AG04449 (cell line): ENCODE measurements around the gene BLOC1S4.

Experiments
- CTCF ChIA-PET: fragments of 350-600 bp; formaldehyde crosslinking; extraction: SDS; loops from one replicate; lab custom pipeline; 2021; ENCODE audit warnings: antibody characterized with exemption; lab: Yijun Ruan, JAX
- POLR2A ChIA-PET: fragments of 400-600, 350-600 bp; formaldehyde crosslinking; extraction: SDS; loops from one replicate; lab custom pipeline; 2020; ENCODE audit warnings: antibody characterized with exemption, inconsistent platforms; lab: Yijun Ruan, JAX
- DNase-seq: peaks from one replicate; pipeline ENCODE4 v3.0.0-alpha.2; 2010; ENCODE audit warnings: low read depth, low spot score
- H3K4me3 ChIP-seq: 2 replicates; pipeline ENCODE4 v1.5.1; 2011; ENCODE audit warnings: low read depth, mild to moderate bottlenecking, control low read depth, low read length
- CTCF ChIP-seq: IDR thresholded peaks from one replicate; pipeline ENCODE4 v1.5.1; 2011; ENCODE audit warnings: mild to moderate bottlenecking, moderate library complexity, low read length, control low read depth, inconsistent platforms; ENCODE audit not compliant: insufficient read depth; ENCODE audit errors: missing control alignments

BLOC1S4 gene

GRCh38 chr4:6689506-6689960 lies 26.4 kb upstream of the BLOC1S4 start:
- TF ChIP-seq CTCF = no peak
- H3K4me3 ChIP-seq = no peak overlapping the region
- POLR2A ChIA-PET = interaction anchor here (0.6 to 1.0 kb wide), 2 partner anchors 15 to 47 kb away, joined by 3 read pairs; a partner anchor contains a TSS
- DNase-seq = no peak
- CTCF ChIA-PET = interaction anchor here (1.2 to 1.3 kb wide), 3 partner anchors 14 to 20 kb away, joined by 3 to 4 read pairs (median 3); partner anchors contain the start of gene MRFAP1L1

GRCh38 chr4:6692379-6692778 lies 23.6 kb upstream of the BLOC1S4 start:
- H3K4me3 ChIP-seq = no peak overlapping the region
- DNase-seq = no peak
- ChIA-PET CTCF (interaction anchor here (1.1 kb wide), 1 partner anchor 12 kb away, joined by 3 read pairs; no protein-coding TSS in a partner anchor), POLR2A (interaction anchor here (0.5 to 1.6 kb wide), 2 partner anchors 17 to 19 kb away, joined by 3 to 4 read pairs; partner anchors contain the start of gene MRFAP1L1)
- TF ChIP-seq CTCF = no peak

GRCh38 chr4:6692806-6693205 lies 23.2 kb upstream of the BLOC1S4 start:
- ChIA-PET CTCF (interaction anchor here (1.1 kb wide), 1 partner anchor 12 kb away, joined by 3 read pairs; no protein-coding TSS in a partner anchor), POLR2A (interaction anchor here (0.5 to 1.6 kb wide), 2 partner anchors 17 to 20 kb away, joined by 3 to 4 read pairs; partner anchors contain the start of gene MRFAP1L1)
- no peak for TF ChIP-seq CTCF
- no peak overlapping the region for H3K4me3 ChIP-seq
- no peak for DNase-seq

- TF ChIP-seq CTCF = no peak
- H3K4me3 ChIP-seq = no peak within 1 kb of the TSS
- CTCF ChIA-PET = interaction anchor here (1.4 kb wide), 1 partner anchor 11 kb away, joined by 3 read pairs; no protein-coding TSS in a partner anchor
- POLR2A ChIA-PET = no interaction called here
- DNase-seq = no peak
Observed at GRCh38 chr4:6693231-6694176, 22.5 kb upstream of the BLOC1S4 start, which contains the start of gene S100P. S100P (plus strand) TSS chr4:6693878; CDS start chr4:6693933, 55 bp downstream.

GRCh38 chr4:6694177-6694901 lies 21.6 kb upstream of the BLOC1S4 start:
- POLR2A ChIA-PET = no interaction called here
- DNase-seq = no peak
- TF ChIP-seq CTCF = no peak
- CTCF ChIA-PET = interaction anchor here (1.4 kb wide), 1 partner anchor 10 kb away, joined by 3 read pairs; no protein-coding TSS in a partner anchor
- no peak overlapping the region for H3K4me3 ChIP-seq
